NOMO-1 treated with DMSO at 0.1 percent for 48 hours (cell line): ENCODE measurements around the gene GRAP.

Experiments
- DNase-seq: peaks from one replicate; lab custom pipeline; 2025; ENCODE audit not compliant: unreplicated experiment; lab: John Stamatoyannopoulos, UW

Gene GRAP

DNA sequence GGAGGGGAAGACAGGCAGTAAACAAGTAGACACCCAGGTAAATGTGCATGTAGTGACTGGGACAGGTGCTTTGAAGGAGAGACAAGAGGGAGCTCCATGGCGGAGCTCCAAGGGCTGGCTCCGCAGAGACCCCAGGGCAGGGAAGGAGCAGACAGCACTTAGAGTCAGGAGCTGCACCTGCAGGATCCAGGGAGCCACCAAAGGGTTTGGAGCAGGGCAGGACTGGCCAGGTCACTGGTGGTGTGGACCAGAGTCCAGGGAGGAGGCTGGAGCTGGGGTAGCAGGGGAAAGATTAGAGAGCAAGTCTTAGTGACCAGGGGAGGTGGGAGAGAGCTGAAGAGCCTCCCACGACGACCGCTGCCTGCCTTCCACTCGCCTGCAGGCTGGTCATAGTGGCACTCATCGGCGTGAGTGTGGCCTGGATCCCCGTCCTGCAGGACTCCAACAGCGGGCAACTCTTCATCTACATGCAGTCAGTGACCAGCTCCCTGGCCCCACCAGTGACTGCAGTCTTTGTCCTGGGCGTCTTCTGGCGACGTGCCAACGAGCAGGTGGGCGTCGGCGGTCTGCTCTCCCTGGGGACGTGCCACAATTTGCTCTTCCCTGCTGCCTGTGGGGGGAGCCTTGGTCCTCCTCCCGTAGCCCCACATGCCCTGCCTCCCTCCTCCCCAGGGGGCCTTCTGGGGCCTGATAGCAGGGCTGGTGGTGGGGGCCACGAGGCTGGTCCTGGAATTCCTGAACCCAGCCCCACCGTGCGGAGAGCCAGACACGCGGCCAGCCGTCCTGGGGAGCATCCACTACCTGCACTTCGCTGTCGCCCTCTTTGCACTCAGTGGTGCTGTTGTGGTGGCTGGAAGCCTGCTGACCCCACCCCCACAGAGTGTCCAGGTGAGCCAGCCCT is 27.5 kb downstream of the GRAP start:
- DNase-seq = no peak

- DNase-seq = no peak
These were observed 28.2 kb downstream of the GRAP start for GRCh38 chr17:19018600-19018950.

- no peak for DNase-seq
These were observed 28.8 kb downstream of the GRAP start for GRCh38 chr17:19017804-19018599.

DNA sequence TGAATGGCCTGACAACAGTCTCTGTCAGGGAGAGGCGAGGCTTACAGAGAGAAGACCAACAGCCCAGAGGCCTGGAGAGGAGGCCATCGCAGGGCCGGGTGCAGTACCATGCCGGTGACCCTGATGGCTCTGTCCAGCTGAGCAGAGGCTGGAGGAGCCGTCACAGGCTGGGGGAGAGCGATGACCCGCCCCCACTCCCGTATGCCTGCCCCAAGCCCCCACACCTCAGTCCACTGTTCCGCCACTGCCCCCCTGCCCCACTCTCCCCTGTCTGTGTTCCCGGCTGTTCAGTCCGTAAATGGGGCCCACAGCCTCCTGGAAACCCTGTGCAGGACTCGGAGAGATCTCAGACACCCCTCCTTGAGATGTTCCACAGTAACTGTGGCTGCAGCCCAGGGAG is 29.4 kb downstream of the GRAP start:
- no peak for DNase-seq

DNA sequence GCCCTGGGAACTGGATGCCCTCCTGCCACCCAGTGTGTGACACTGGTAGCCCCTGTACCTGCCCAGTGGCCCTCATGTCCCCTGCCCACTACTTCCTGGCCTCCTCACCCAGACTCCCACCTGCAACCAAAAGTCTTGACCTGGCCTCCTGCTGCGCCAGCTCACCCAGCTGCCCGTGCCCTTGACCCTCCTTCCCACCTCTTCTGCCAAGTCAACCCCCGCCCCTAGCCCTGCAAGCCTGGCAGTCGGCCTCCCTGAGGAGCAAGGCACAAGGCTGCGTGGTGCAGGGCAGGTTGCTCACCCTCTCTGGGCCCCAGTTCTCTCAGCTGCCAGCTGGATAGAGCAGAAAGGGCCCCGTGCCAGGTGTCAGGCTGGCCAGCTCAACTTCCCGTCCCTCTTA is 29.9 kb downstream of the GRAP start:
- no peak for DNase-seq

GRCh38 chr17:19016297-19016696 is 30.5 kb downstream of the GRAP start:
- DNase-seq = no peak

- no peak for DNase-seq
These were observed 31.3 kb downstream of the GRAP start for GRCh38 chr17:19015428-19015827.

DNA sequence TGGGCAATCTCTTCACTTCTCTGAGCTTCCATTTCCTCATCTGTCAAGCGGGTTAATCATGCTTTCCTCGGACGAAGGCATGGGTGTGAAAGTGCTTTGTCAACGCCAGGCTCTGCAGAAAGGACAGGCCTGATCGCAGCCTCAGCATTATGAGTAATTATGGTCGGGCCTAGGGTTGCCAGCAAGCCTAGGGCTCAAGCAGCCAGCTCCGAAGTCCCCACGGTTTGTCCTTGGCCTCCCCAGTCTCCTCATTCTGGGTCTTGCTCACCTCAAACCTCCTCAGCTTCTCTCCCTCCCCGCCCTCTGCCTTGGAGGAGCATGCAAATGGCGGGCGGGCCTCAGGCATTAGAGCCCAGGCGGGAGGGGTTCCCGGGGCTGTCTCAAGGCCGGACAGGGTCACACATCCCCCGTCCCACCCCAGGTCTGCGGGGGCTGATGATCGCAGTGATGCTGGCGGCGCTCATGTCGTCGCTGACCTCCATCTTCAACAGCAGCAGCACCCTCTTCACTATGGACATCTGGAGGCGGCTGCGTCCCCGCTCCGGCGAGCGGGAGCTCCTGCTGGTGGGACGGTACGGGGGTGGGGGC is 32.0 kb downstream of the GRAP start:
- DNase-seq = no peak

DNA sequence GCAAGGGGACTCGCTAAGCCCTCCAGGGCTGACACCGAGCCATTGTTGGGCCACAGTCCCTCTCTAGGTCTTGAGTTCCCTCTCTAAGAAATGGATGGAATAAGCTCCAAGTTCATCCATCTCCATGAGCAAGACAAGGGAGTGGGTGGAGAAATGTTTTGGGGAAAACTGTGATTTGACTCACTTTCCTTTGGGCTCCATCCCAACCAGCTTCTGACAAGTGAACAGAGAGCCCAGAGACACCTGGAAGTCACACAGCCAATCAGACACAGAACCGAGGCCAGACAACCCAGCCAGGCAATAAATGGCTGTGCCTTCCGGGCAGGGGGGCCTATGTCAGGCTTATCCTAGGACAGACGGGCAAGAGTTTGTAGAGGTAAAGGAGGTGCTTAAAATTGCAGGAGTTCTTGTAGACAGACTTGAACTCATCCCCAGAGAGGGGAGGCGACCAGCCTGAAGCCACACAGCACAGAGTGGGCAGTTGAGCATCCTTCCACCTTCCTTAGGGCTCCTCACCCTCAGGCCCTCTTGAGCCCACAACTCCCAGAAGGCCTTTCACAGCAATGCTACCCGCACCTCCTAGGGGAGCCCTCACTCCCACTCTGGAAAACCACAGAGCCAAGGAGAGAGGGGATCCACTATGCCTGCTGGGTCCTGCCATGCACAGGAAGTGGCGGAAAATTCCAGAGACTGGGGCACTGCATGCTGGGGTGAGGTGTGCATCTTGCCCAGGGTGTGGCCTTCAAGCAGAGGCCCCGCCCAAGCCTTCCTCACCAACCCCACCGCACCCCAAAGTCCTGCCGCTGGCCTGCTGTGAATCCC is 32.7 kb downstream of the GRAP start:
- no peak for DNase-seq

- no peak for DNase-seq
These were observed 33.5 kb downstream of the GRAP start for GRCh38 chr17:19013226-19013625.

DNA sequence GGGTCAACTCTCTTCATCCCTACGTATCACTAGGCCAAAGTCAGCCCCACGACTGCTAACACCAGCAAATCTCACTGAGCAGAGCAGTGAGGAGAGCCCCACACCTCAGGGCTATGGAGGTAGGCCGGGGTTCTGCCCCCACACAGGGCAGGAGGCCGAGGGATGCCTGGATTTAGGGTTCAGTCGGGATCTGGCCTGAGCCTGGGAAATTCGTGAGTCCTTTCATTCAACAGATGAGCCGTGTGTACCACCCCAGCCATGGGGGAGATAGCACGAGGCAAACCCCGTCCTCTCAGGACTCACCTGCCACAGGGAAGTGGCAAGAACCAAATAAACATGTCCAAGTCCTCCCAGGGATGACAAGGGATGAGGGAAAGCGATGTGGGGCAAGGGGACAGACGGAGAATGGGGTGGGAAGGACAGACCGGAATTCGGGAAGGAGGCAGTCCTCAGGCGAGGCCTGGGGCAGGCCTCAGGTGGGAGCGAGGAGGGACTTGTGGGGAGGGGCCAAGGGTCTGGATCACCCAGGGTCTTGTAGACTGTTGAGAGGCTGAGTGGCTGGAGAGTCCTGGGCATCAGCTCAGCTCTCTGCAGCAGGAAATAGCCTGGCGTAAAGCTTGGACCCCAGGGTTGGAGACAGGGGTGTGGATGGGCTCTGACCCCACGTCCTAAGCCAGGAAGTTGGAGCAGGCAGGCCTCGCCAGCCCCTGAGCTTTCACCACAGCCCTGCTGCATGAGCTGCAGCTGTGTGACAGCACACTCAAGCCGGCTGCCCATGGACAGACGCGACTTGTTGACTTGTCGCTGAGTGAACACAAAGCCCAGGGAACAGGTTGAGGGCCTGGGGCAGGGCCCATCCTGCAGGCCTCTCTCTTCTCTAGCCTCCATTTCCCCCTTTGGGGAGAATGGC is 34.3 kb downstream of the GRAP start:
- no peak for DNase-seq

- DNase-seq = no peak
These were observed 35.2 kb downstream of the GRAP start for GRCh38 chr17:19011581-19011980.

GRCh38 chr17:19010729-19011505 is 35.8 kb downstream of the GRAP start:
- DNase-seq = no peak

DNA sequence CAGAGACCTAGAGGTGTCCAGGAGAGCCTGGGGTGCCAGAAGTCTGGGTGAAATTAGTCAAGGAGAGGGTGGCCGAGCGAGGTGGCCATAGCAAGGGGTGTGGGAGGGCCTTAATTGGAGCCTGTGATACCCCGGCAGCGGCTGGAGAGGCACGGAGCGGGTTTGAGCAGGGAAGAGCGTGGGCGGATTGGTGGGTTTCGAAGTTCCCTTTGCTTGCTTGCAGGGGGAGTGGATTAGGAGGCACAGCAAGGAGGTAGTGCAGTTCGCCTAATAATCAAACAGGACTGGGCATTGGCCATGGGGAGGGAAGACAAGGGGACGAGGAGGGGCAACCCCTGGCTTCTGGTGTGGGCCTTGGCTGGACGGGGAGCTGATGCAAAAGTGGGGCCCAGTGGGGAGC is 36.8 kb downstream of the GRAP start:
- no peak for DNase-seq

DNA sequence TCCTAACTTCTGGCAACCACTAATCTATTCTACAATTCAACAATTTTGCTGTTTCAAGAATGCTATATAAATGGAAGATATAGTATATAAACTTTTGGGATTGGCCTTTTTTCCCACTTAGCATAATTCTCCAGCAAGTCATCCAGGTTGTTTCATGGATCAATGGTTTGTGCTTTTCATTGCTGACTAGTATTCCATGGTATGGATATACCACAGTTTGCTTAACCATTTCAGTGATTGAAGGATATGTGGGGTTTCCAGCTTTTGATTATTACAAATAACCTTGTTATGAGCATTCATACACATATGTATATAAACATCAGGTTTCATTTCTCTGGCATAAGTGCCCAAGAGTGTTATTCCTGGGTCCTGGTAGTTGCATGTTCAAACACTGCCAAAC is 40.1 kb downstream of the GRAP start:
- DNase-seq = no peak

DNA sequence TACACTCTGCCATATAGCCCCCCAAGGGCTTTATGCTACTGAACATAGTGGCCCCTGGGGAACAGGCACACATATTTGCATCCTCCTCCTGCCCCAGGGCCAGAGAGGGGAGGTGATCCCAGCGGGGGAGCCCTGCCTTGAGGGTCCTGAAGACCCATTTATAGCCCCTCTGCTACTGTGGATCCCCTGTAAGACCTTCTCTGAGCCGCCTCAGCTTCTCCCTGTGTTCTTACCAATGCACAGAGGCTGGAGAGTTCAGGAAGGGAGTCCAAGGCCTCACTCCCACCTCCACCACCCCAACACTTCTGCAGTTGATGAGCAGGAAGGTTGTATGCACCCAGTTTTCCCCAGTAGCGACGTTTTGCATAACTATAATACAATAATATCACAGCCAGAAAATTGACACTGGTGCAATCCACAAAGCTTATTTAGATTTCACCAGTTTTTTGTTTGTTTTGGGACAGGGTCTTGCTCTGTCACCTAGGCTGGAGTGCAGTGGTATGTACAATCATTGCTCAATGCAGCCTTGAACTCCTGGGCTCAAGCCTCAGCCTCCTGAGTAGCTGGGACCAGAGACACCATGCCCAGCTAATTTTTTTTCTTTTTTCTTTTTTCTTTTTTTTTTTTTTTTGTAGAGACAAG is 40.8 kb downstream of the GRAP start:
- no peak for DNase-seq

- no peak for DNase-seq
These were observed 41.5 kb downstream of the GRAP start for GRCh38 chr17:19005137-19005773.

DNA sequence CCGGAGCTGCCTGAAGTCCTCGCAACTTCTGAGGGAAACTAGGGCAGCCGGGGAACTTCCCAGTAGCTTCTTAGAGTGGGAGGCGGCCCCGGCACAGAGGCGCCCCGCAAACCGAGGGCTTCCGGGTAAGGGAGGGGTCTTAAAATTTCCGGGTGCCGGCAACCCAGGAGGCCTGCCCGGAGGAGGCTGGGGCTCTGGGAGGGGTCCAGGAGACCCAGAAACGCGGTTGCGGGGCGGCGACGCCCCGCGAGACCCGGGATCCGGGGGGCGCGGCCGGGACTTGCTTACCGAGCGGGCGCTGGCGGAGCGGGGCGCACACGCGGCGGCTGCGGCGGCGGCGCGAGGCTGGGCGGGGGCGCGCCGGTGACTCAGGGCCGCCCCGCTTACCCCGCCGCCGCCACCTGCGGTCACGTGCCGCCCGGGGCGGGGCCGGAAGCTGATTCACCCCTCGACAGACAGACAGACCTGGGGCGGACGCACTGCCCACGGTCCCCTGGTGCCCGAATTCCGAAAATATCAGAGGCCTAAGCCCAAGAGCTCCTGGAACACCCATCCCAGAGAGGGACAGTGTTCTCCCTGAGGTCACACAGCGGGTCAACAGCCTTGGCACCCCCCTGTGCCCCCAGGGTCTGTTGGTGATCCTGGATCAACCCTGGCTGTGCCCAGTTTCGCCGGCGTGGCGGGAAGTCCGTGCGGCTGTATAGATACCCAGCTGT is 42.2 kb downstream of the GRAP start, which contains the start of gene FAM83G:
FAM83G (minus strand) TSS at position 344 of the 716 bp plus-strand sequence. CDS start 723 bp downstream, outside the sequence.
- peak; percentile 57 for DNase-seq
